HFFc6 (cell line): ENCODE data around the gene OR2B2. TPM values are rescaled to one million over a fixed set of nuclear protein-coding genes. Genes with fewer than 3 reads are reported as not detected.
A peak's percentile ranks its signal among the peaks of the same experiment; 100 is the strongest.

ENCODE experiments used
- DNase-seq: peaks from one replicate; pipeline ENCODE4 v3.0.0-alpha.2; 2018
- H3K27ac Mint-ChIP-seq: 2 replicates; pipeline ENCODE4 v1.8.0; 2020; ENCODE audit warnings: mild to moderate bottlenecking, mixed read lengths
- H3K27me3 Mint-ChIP-seq: 2 replicates; pipeline ENCODE4 v1.8.0; 2021; ENCODE audit warnings: mild to moderate bottlenecking, moderate library complexity, mixed read lengths; ENCODE audit not compliant: insufficient read depth
- H3K36me3 Mint-ChIP-seq: 2 replicates; pipeline ENCODE4 v1.8.0; 2021; ENCODE audit warnings: low read depth, mixed read lengths
- H3K4me1 Mint-ChIP-seq: 2 replicates; pipeline ENCODE4 v1.8.0; 2020; ENCODE audit warnings: low read depth, mixed read lengths
- H3K4me3 Mint-ChIP-seq: 2 replicates; pipeline ENCODE4 v1.8.0; 2020; ENCODE audit warnings: mild to moderate bottlenecking, moderate library complexity, mixed read lengths
- H3K9me3 Mint-ChIP-seq: 2 replicates; pipeline ENCODE4 v1.8.0; 2020; ENCODE audit warnings: mild to moderate bottlenecking, mixed read lengths
- total RNA-seq, 6 experiments: library from RNA; stranded (reverse); fragmentation: NEBNext Ultra II Directional; extraction: Animal tissue kit (Norgen Biotek cat#: 25700); gene quantifications; 2 replicates in 1 of 6; 3 replicates in 5 of 6; pipeline ENCODE4 v1.2.3, GENCODE V29; 2021
- TF ChIP-seq, protein P1 (sequence below): fragments of 200-600 bp; sonication (generic); IDR thresholded peaks from 2 replicates; pipeline ENCODE4 v1.5.0; 2021; ENCODE audit warnings: antibody characterized with exemption, mild to moderate bottlenecking

The OR2B2 gene
- total RNA-seq, 6 experiments from 2014 or later, result not detected

DNA sequence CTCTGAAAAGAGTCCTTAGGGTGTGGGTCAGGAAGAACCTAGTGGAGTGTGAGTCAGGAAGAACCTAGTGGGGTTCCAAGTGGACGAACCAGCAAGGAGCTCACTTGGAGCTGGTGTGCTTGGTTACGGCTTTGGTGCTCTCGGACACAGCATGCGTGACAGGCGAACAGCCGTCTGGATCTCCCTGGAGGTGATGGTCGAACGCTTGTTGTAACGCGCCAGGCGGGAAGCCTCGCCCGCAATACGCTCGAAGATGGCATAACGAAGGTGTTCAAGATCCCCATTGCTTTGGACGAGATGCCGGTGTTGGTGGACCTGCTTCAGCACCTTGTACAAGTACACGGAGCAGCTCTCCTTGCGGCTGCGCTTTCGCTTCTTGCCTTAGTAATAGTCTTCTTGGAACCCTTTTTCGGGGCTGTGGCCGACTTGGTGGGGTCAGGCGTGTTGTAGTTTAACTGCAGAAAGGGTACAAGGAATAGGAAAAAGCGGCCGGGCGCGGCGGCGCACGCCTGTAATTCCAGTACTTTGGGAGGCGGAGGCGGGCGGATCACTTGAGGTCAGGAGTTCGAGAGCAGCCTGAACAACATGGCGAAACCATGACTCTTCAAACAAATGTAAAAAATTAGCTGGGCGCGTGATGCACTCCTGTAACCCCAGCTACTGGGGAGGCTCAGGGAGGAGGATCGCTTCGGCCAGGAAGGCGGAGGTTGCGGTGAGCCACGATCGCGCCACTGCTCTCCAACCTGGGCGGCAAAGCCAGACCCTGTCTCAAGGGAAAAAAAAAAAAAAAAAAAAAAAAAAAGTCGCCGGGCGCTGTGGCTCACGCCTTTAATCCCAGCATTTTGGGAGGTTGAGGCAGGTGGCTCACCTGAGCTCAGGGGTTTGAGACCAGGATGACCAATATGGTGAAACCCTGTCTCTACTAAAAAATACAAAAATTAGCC lies 48.0 kb downstream of the OR2B2 start:
- Mint-ChIP-seq H3K27me3 (peaks cover 18% of the 10 kb centered on the region), H3K36me3 (peaks cover 4% of the 10 kb centered on the region), H3K27ac (peak overlapping the region; percentile 96), H3K4me1 (peaks cover 48% of the 10 kb centered on the region), H3K4me3 (peak overlapping the region; percentile 93), H3K9me3 (no peaks in the 10 kb centered on the region)
- TF ChIP-seq, protein P1, sequence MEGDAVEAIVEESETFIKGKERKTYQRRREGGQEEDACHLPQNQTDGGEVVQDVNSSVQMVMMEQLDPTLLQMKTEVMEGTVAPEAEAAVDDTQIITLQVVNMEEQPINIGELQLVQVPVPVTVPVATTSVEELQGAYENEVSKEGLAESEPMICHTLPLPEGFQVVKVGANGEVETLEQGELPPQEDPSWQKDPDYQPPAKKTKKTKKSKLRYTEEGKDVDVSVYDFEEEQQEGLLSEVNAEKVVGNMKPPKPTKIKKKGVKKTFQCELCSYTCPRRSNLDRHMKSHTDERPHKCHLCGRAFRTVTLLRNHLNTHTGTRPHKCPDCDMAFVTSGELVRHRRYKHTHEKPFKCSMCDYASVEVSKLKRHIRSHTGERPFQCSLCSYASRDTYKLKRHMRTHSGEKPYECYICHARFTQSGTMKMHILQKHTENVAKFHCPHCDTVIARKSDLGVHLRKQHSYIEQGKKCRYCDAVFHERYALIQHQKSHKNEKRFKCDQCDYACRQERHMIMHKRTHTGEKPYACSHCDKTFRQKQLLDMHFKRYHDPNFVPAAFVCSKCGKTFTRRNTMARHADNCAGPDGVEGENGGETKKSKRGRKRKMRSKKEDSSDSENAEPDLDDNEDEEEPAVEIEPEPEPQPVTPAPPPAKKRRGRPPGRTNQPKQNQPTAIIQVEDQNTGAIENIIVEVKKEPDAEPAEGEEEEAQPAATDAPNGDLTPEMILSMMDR, result no peak
- DNase-seq, result no peak

DNA sequence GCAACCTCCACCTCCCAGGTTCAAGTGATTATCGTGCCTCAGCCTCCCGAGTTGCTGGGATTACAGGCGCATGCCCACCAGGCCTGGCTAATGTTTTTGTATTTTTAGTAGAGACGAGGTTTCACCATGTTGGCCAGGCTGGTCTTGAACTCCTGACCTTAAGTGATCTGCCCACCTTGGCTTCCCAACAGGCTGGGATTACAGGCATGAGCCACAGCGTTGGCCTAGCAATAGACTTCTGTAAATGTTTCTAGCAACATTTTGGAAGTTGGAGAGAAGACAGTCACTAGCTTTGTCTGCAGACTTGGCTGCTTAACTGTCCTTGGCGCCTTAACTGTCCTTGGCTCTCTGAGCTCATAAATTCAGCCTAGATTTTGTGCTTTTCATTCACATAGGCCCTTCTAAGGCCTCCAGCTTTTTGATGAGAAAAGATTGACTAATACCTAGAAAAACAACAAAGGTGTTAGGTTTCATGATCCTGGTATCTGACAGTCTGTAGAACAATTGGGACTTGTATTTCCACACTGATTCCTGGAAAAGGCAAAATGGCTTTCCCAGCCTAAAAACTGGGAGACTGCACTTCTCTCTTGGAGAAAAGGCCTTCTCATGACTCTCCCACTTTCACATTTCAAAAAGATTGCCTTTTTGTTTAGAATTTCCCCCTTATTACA lies 49.7 kb downstream of the OR2B2 start:
- H3K36me3 Mint-ChIP-seq, result peaks cover 4% of the 10 kb centered on the region
- H3K27ac Mint-ChIP-seq, result peak overlapping the region; percentile 10; the same call in 1 of the 2 replicates
- TF ChIP-seq, protein P1, result no peak
- H3K4me3 Mint-ChIP-seq, result no peak overlapping the region
- H3K27me3 Mint-ChIP-seq, result peaks cover 18% of the 10 kb centered on the region
- DNase-seq, result no peak
- H3K4me1 Mint-ChIP-seq, result peaks cover 38% of the 10 kb centered on the region
- H3K9me3 Mint-ChIP-seq, result no peaks in the 10 kb centered on the region

DNA sequence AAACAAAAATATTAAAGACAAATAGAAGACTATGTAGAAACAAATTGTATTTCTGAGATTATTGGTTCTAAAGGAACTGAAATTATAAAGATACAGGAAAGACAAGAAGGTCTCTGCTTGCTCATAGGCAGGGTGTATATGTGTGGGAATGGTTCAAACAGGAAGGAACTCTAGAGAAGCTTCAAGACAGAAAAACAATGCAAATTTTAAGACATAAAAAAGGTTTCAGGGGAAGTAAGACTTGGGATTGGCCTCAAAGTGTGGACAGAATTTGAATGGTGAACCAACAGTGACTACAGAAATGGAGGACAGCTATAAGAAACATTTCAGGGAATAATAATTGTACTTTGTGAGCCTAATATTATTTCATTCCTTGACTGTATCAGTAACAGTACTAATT lies 50.3 kb downstream of the OR2B2 start:
- TF ChIP-seq, protein P1, result no peak
- H3K4me3 Mint-ChIP-seq, result no peak overlapping the region
- H3K36me3 Mint-ChIP-seq, result peaks cover 4% of the 10 kb centered on the region
- no peaks in the 10 kb centered on the region for H3K9me3 Mint-ChIP-seq
- no peak overlapping the region for H3K27ac Mint-ChIP-seq
- no peak for DNase-seq
- H3K27me3 Mint-ChIP-seq, result peaks cover 14% of the 10 kb centered on the region
- peaks cover 34% of the 10 kb centered on the region for H3K4me1 Mint-ChIP-seq

DNA sequence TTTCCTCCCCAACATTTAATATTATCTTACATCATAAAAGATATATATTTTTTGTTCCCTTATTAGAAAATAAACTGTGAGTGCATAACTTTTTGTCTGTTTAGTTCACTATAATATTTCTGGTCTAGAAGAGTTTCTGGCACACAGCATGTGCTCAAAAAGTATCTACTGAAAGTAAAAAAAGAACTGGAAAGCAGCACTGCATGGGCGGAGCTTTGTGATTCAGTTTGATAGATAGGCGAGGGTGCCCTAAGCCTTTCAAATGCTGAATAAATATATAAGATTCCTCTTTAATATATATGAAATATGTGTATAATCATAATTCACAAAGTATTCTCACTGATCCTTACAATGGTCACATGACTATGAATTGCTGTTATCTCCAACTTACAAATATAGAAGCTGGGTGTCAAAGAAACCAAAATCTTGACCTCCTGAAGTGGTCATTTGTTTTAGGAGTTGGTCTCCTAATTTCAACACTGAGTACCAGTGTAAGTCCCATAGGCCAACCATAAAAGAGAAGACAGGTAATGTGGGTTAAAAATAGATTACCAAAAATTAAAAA lies 50.8 kb downstream of the OR2B2 start:
- Mint-ChIP-seq H3K36me3 (peaks cover 4% of the 10 kb centered on the region), H3K9me3 (no peaks in the 10 kb centered on the region), H3K27ac (no peak overlapping the region), H3K4me1 (peaks cover 29% of the 10 kb centered on the region), H3K4me3 (no peak overlapping the region), H3K27me3 (peaks cover 13% of the 10 kb centered on the region)
- TF ChIP-seq, protein P1, result no peak
- DNase-seq, result no peak

Other genes with a start within 250 kb of the OR2B2 start
- gene OR2B6, start 44.8 kb upstream of the OR2B2 start, total RNA-seq, result not detected
- under 1 TPM; 0.10 to 0.34 (median 0.20) TPM for gene ZNF165, start 168.2 kb upstream of the OR2B2 start, total RNA-seq
- gene ZSCAN16, start 212.2 kb upstream of the OR2B2 start, total RNA-seq, result 1 to 10 TPM in 3 of 6 experiments, under 1 TPM in 3; 0.84 to 1.6 (median 1.1) TPM
- 10 to 100 TPM; 13.2 to 15.3 (median 14.0) TPM for gene ZKSCAN8, start 229.5 kb upstream of the OR2B2 start, total RNA-seq